Endothelial cell (in vitro differentiated cells): Measurements from ENCODE around the gene SNX11. TPM values are rescaled to one million over a fixed set of nuclear protein-coding genes. Genes with fewer than 3 reads are reported as not detected.

ENCODE experiments used
- DNase-seq: peaks from one replicate; pipeline ENCODE4 v3.0.0; 2021; ENCODE audit warnings: low spot score
- H3K27ac Mint-ChIP-seq: one replicate; pipeline ENCODE4 v1.8.0; 2021; ENCODE audit warnings: mixed read lengths, inconsistent platforms; ENCODE audit not compliant: unreplicated experiment
- H3K27me3 Mint-ChIP-seq: one replicate; pipeline ENCODE4 v1.8.0; 2021; ENCODE audit warnings: mild to moderate bottlenecking, moderate library complexity, mixed read lengths, inconsistent platforms; ENCODE audit not compliant: unreplicated experiment
- H3K36me3 Mint-ChIP-seq: one replicate; pipeline ENCODE4 v1.8.0; 2021; ENCODE audit warnings: mild to moderate bottlenecking, low read depth, mixed read lengths, inconsistent platforms; ENCODE audit not compliant: unreplicated experiment
- H3K4me1 Mint-ChIP-seq: one replicate; pipeline ENCODE4 v1.8.0; 2021; ENCODE audit warnings: mild to moderate bottlenecking, mixed read lengths, inconsistent platforms; ENCODE audit not compliant: unreplicated experiment
- H3K4me3 Mint-ChIP-seq: one replicate; pipeline ENCODE4 v1.8.0; 2021; ENCODE audit warnings: mild to moderate bottlenecking, mixed read lengths, inconsistent platforms; ENCODE audit not compliant: unreplicated experiment
- H3K9me3 Mint-ChIP-seq: one replicate; pipeline ENCODE4 v1.8.0; 2021; ENCODE audit warnings: mixed read lengths, inconsistent platforms; ENCODE audit not compliant: unreplicated experiment
- total RNA-seq: library from RNA; stranded (reverse); fragmentation: NEBNext Ultra II Directional; extraction: Animal tissue kit (Norgen Biotek cat#: 25700); gene quantifications from one replicate; pipeline ENCODE4 v1.2.1, GENCODE V29; 2021; ENCODE audit not compliant: unreplicated experiment
- TF ChIP-seq, protein P1 (sequence below): fragments of 200-600 bp; sonication (generic); IDR thresholded peaks from one replicate; pipeline ENCODE4 v1.5.0; 2021; ENCODE audit warnings: antibody characterized with exemption; ENCODE audit not compliant: unreplicated experiment

SNX11 gene
- total RNA-seq, 1 donor from 2014 or later: 16.6 TPM

DNA sequence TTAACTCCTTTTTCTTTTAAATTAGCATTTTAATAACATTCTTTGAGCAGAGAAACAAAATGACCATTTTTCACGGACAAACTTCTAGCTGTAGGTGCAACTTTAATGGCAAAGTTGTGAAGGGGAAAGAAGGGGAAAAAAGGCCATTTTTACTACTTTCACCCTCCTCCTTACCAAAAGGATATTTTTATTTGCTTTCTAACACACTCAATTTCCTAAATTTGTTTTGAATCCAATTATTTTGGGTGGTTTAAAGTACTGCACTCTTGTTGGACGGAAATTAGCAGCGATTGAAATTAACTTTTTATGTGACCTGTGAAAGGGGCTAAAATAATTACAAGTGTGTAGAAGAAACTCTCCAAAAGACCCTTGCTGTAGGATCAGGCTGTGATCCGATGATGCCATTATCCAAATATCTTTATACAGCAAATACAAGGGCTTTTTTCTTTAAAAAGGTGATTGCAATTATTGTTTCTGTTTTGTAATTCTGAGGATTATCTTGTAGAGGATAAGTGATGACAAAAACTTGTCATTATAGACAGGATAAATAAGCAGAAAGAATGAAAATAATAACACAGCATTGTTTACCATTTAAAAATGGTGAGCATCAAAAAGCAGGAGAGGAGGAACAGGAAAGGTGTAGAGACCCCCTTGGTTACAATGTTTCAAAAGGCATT lies 42.4 kb downstream of the SNX11 start:
- H3K4me3 Mint-ChIP-seq: no peak overlapping the region
- TF ChIP-seq, protein P1, sequence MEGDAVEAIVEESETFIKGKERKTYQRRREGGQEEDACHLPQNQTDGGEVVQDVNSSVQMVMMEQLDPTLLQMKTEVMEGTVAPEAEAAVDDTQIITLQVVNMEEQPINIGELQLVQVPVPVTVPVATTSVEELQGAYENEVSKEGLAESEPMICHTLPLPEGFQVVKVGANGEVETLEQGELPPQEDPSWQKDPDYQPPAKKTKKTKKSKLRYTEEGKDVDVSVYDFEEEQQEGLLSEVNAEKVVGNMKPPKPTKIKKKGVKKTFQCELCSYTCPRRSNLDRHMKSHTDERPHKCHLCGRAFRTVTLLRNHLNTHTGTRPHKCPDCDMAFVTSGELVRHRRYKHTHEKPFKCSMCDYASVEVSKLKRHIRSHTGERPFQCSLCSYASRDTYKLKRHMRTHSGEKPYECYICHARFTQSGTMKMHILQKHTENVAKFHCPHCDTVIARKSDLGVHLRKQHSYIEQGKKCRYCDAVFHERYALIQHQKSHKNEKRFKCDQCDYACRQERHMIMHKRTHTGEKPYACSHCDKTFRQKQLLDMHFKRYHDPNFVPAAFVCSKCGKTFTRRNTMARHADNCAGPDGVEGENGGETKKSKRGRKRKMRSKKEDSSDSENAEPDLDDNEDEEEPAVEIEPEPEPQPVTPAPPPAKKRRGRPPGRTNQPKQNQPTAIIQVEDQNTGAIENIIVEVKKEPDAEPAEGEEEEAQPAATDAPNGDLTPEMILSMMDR: no peak
- no peaks in the 10 kb centered on the region for H3K4me1 Mint-ChIP-seq
- H3K27me3 Mint-ChIP-seq: no peaks in the 10 kb centered on the region
- H3K36me3 Mint-ChIP-seq: no peaks in the 10 kb centered on the region
- H3K9me3 Mint-ChIP-seq: no peaks in the 10 kb centered on the region
- DNase-seq: no peak
- H3K27ac Mint-ChIP-seq: no peak overlapping the region

GRCh38 chr17:48150597-48151001 lies 43.0 kb downstream of the SNX11 start:
- H3K4me3 Mint-ChIP-seq: no peak overlapping the region

DNA sequence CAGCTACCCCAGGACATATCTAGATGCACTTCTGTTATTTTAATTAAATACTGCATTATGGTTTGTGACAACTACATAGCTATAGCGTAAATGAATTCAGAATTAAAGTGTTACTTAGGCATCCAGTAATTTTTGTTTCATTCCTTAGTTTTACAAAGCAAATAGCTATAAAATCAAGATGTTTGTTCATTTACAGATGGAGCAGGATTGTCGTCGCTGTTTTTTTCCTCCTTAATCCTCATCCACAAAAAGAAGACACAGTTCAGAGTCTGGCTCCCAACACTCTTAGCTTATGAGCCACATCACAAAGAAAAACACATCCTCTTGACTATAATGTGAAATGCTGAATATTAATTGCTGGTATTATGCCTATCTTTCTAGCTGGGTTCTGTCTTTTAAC lies 43.7 kb downstream of the SNX11 start:
- no peaks in the 10 kb centered on the region for H3K36me3 Mint-ChIP-seq
- H3K27me3 Mint-ChIP-seq: no peaks in the 10 kb centered on the region
- TF ChIP-seq, protein P1: no peak
- H3K27ac Mint-ChIP-seq: no peak overlapping the region
- H3K4me1 Mint-ChIP-seq: peaks cover 4% of the 10 kb centered on the region
- no peak overlapping the region for H3K4me3 Mint-ChIP-seq
- no peak for DNase-seq
- H3K9me3 Mint-ChIP-seq: no peaks in the 10 kb centered on the region

More at GRCh38 chr17:48150597-48151001, 43.0 kb downstream of the SNX11 start:
- Mint-ChIP-seq H3K27me3 (no peaks in the 10 kb centered on the region), H3K36me3 (no peaks in the 10 kb centered on the region), H3K27ac (no peak overlapping the region), H3K9me3 (no peaks in the 10 kb centered on the region), H3K4me1 (no peaks in the 10 kb centered on the region)
- no peak for DNase-seq
- TF ChIP-seq, protein P1: no peak

- Mint-ChIP-seq H3K27me3 (no peaks in the 10 kb centered on the region), H3K4me1 (peaks cover 8% of the 10 kb centered on the region), H3K27ac (no peak overlapping the region), H3K36me3 (no peaks in the 10 kb centered on the region), H3K9me3 (no peaks in the 10 kb centered on the region), H3K4me3 (no peak overlapping the region)
- TF ChIP-seq, protein P1: no peak
- DNase-seq: no peak
Measured at GRCh38 chr17:48152289-48152688, 44.7 kb downstream of the SNX11 start.

GRCh38 chr17:48153691-48154358 lies 46.3 kb downstream of the SNX11 start:
- DNase-seq: peak; percentile 42
- no peak overlapping the region for H3K4me3 Mint-ChIP-seq

More at GRCh38 chr17:48153691-48154358, 46.3 kb downstream of the SNX11 start:
- Mint-ChIP-seq H3K36me3 (no peaks in the 10 kb centered on the region), H3K27me3 (peaks cover under 1% of the 10 kb centered on the region), H3K27ac (no peak overlapping the region), H3K4me1 (peaks cover 8% of the 10 kb centered on the region), H3K9me3 (no peaks in the 10 kb centered on the region)
- TF ChIP-seq, protein P1: no peak
